B cell (primary cell): ENCODE results near the gene RBMS3. TPM values are rescaled to one million over a fixed set of nuclear protein-coding genes. Genes with fewer than 3 reads are reported as not detected.

Experiments used
- ATAC-seq: fragments of 200-7000 bp; cut with Tn5 transposase; one replicate; pipeline ENCODE4 v1.10.0; 2021; ENCODE audit warnings: low read depth, mild to moderate bottlenecking, moderate number of reproducible peaks, moderate library complexity
- CTCF ChIA-PET: fragments of 350-600 bp; sonication (Branson Sonifier 250); formaldehyde crosslinking; loops from one replicate; lab custom pipeline; 2021; ENCODE audit warnings: antibody characterized with exemption, inconsistent platforms; lab: Charles Lee
- POLR2A ChIA-PET: fragments of 350-600 bp; sonication (Branson Sonifier 250); formaldehyde crosslinking; loops from one replicate; lab custom pipeline; 2021; ENCODE audit warnings: antibody characterized with exemption; lab: Charles Lee
- DNase-seq: peaks from one replicate; pipeline ENCODE4 v3.0.0; 2013
- H2AFZ ChIP-seq: 2 replicates; pipeline ENCODE4 v1.6.1; 2012; ENCODE audit warnings: mild to moderate bottlenecking, low read depth, low read length; ENCODE audit not compliant: insufficient read depth, poor library complexity, severe bottlenecking
- H3K27ac ChIP-seq, 2 donors: 1 replicate in 1 of 2; 2 replicates in 1 of 2; pipeline ENCODE4 v1.5.1; 2012 to 2013; ENCODE audit warnings: low read length in 2 of 2, mild to moderate bottlenecking in 2 of 2, moderate library complexity in 1 of 2
- H3K27me3 ChIP-seq, 4 experiments: fragments of 200-600 bp in 1 of 4; sonication (generic) in 1 of 4; replicated peaks in 1 of 4; 1 replicate in 2 of 4; 2 replicates in 2 of 4; pipeline versions ENCODE4 v1.6.1 to v1.7.0; 2013 to 2016; ENCODE audit warnings: low read length in 3 of 4, mild to moderate bottlenecking in 2 of 4, mixed read lengths in 1 of 4, moderate library complexity in 1 of 4; ENCODE audit not compliant: insufficient read depth in 4 of 4, control insufficient read depth in 3 of 4; ENCODE audit errors: control extremely low read depth in 1 of 4
- H3K36me3 ChIP-seq, 2 experiments: replicated peaks in 1 of 2; 1 replicate in 1 of 2; 2 replicates in 1 of 2; pipeline versions ENCODE4 v1.6.1 to v1.7.1; 2013; ENCODE audit warnings: low read length in 1 of 2; ENCODE audit not compliant: insufficient read depth in 2 of 2, control insufficient read depth in 1 of 2; ENCODE audit errors: control extremely low read depth in 1 of 2, extremely low read depth in 1 of 2
- H3K4me1 ChIP-seq, 2 donors: fragments of 200-600 bp in 1 of 2; sonication (generic) in 1 of 2; 1 replicate in 1 of 2; 2 replicates in 1 of 2; pipeline versions ENCODE4 v1.5.1 to v1.6.1; 2013 to 2017; ENCODE audit warnings: low read length in 2 of 2; ENCODE audit not compliant: control insufficient read depth in 2 of 2, insufficient read depth in 2 of 2
- H3K4me2 ChIP-seq: replicated peaks from 2 replicates; pipeline ENCODE3; 2012; ENCODE audit warnings: mild to moderate bottlenecking, low read depth, low read length; ENCODE audit not compliant: poor library complexity, severe bottlenecking
- H3K4me3 ChIP-seq, 5 experiments: fragments of 200-600 bp in 1 of 5; sonication (generic) in 1 of 5; 1 replicate in 3 of 5; 2 replicates in 2 of 5; pipeline versions ENCODE4 v1.5.1 to v1.7.0; 2011 to 2016; ENCODE audit warnings: low read length in 4 of 5, mild to moderate bottlenecking in 4 of 5, low read depth in 2 of 5, control low read depth in 1 of 5, moderate library complexity in 1 of 5; ENCODE audit not compliant: insufficient read depth in 1 of 5; ENCODE audit errors: control extremely low read depth in 1 of 5, extremely low read depth in 1 of 5
- H3K79me2 ChIP-seq: fragments of 200-600 bp; sonication (generic); one replicate; pipeline ENCODE4 v1.6.0; 2016; ENCODE audit warnings: low read length; ENCODE audit not compliant: control insufficient read depth, insufficient read depth
- H3K9ac ChIP-seq: fragments of 200-600 bp; sonication (generic); 2 replicates; pipeline ENCODE4 v1.6.1; 2017; ENCODE audit warnings: mild to moderate bottlenecking, low read length, moderate library complexity
- H3K9me3 ChIP-seq, 3 donors: one replicate each; pipeline versions ENCODE4 v1.6.1 to v1.7.1; 2013; ENCODE audit warnings: low read length in 2 of 3; ENCODE audit not compliant: control insufficient read depth in 2 of 3, insufficient read depth in 1 of 3; ENCODE audit errors: control extremely low read depth in 1 of 3
- H4K20me1 ChIP-seq: 2 replicates; pipeline ENCODE4 v1.6.0; 2012; ENCODE audit warnings: mild to moderate bottlenecking, low read length; ENCODE audit not compliant: insufficient read depth, control insufficient read depth, poor library complexity, severe bottlenecking
- H3K27ac Mint-ChIP-seq: one replicate; pipeline ENCODE4 v1.8.0; 2021; ENCODE audit warnings: mixed read lengths
- H3K27me3 Mint-ChIP-seq: one replicate; pipeline ENCODE4 v1.8.0; 2021; ENCODE audit warnings: mixed read lengths
- H3K4me1 Mint-ChIP-seq: one replicate; pipeline ENCODE4 v1.8.0; 2021; ENCODE audit warnings: mixed read lengths
- H3K4me3 Mint-ChIP-seq: one replicate; pipeline ENCODE4 v1.8.0; 2021; ENCODE audit warnings: mixed read lengths
- H3K9me3 Mint-ChIP-seq: one replicate; pipeline ENCODE4 v1.8.0; 2022; ENCODE audit warnings: mixed read lengths; ENCODE audit not compliant: insufficient read depth
- CTCF ChIP-seq: fragments of 200-600 bp; IDR thresholded peaks from one replicate; pipeline ENCODE4 v1.8.0; 2022; ENCODE audit warnings: antibody characterized with exemption, mild to moderate bottlenecking
- EZH2 ChIP-seq: IDR thresholded peaks from 2 replicates; pipeline ENCODE4 v1.6.1; 2012; ENCODE audit warnings: borderline replicate concordance, low read depth, mild to moderate bottlenecking, moderate library complexity, low read length; ENCODE audit not compliant: insufficient read depth, poor library complexity, severe bottlenecking
- WGBS: methylation state at CpG from one replicate; pipeline ENCODE4 v1.1.5; 2013; ENCODE audit warnings: missing lambda C conversion rate; ENCODE audit not compliant: insufficient coverage; 5-methylcytosine and 5-hydroxymethylcytosine counted together
- intact Hi-C: fragments of 100-400 bp; cut with micrococcal nuclease; formaldehyde crosslinking; loops from one replicate; pipeline ENCODE4 v1.10.0; 2022
- polyA plus RNA-seq: library from polyadenylated mRNA; depleted of rRNA; stranded (reverse); fragments of >200 nt; gene quantifications from 2 replicates; pipeline ENCODE4 v1.2.3, GENCODE V29; 2012
- total RNA-seq, 2 donors: library from RNA; stranded (reverse); fragments of 120-200 nt in 1 of 2; gene quantifications; 1 replicate in 1 of 2; 2 replicates in 1 of 2; pipeline versions ENCODE4 v1.2.3 to v1.2.4, GENCODE V29; 2013 to 2022

RBMS3 gene
- total and polyA plus RNA-seq, 2 donors (not counting 1 experiment from before 2014, with no cell fraction given), result not detected

- ChIA-PET CTCF (no interaction called here), POLR2A (no interaction called here)
- H3K27me3 ChIP-seq, result no peaks in the 10 kb centered on the region
- DNase-seq (no peak), ATAC-seq (no peak)
- no peak overlapping the region for H3K4me2 ChIP-seq
- Mint-ChIP-seq H3K27me3 (no peaks in the 10 kb centered on the region), H3K4me1 (no peaks in the 10 kb centered on the region), H3K9me3 (peaks cover 3% of the 10 kb centered on the region), H3K27ac (no peak overlapping the region), H3K4me3 (no peak overlapping the region)
- intact Hi-C loops, result no loop called here
- H3K4me1 ChIP-seq, result no peaks in the 10 kb centered on the region
- no peak overlapping the region for H3K27ac ChIP-seq
- H3K36me3 ChIP-seq, result no peaks in the 10 kb centered on the region
- H3K9ac ChIP-seq, result no peak overlapping the region
- no peaks in the 10 kb centered on the region for H3K79me2 ChIP-seq
- no peaks in the 10 kb centered on the region for H3K9me3 ChIP-seq
- H2AFZ ChIP-seq, result no peak overlapping the region
- no peaks in the 10 kb centered on the region for H4K20me1 ChIP-seq
- WGBS, result no CpG with 5 or more reads among the region's 2 CpGs
- H3K4me3 ChIP-seq, result no peak overlapping the region
- TF ChIP-seq EZH2 (no peak), CTCF (no peak)
Observed at GRCh38 chr3:29426302-29427226, 145.7 kb downstream of the RBMS3 start.
